Ectodermal cell (in vitro differentiated cells): ENCODE measurements around the gene DISC1.
"Not testable (repeated sequence)": the region's sequence is repeated elsewhere in the genome, so short reads cannot be mapped to it uniquely, and the experiment has no call there.

Experiments used
- H3K27ac ChIP-seq: 2 replicates; pipeline ENCODE4 v1.7.0; 2013; ENCODE audit warnings: mild to moderate bottlenecking, low read depth, low read length; ENCODE audit not compliant: insufficient read depth, poor library complexity, severe bottlenecking
- H3K27me3 ChIP-seq: 2 replicates; pipeline ENCODE4 v1.7.0; 2013; ENCODE audit warnings: mild to moderate bottlenecking, low read length; ENCODE audit not compliant: insufficient read depth, control insufficient read depth, poor library complexity, severe bottlenecking
- H3K36me3 ChIP-seq: one replicate; pipeline ENCODE4 v1.7.0; 2013; ENCODE audit warnings: low read length; ENCODE audit not compliant: control insufficient read depth, insufficient read depth
- H3K4me1 ChIP-seq: one replicate; pipeline ENCODE4 v1.7.0; 2013; ENCODE audit warnings: low read length; ENCODE audit not compliant: control insufficient read depth, insufficient read depth
- H3K4me3 ChIP-seq: 2 replicates; pipeline ENCODE4 v1.7.0; 2013; ENCODE audit warnings: low read depth, low read length, control low read depth; ENCODE audit not compliant: insufficient read depth
- H3K9me3 ChIP-seq: 2 replicates; pipeline ENCODE4 v1.7.0; 2013; ENCODE audit warnings: mild to moderate bottlenecking, low read length, moderate library complexity; ENCODE audit not compliant: control insufficient read depth
- WGBS, 2 experiments: methylation state at CpG; one replicate each; pipeline ENCODE4 v1.1.7; 2013; ENCODE audit warnings: missing lambda C conversion rate in 2 of 2; 5-methylcytosine and 5-hydroxymethylcytosine counted together

Gene DISC1

GRCh38 chr1:231969761-231970160 is 343.2 kb downstream of the DISC1 start:
- WGBS, 2 experiments, result 92 to 95% methylated on average over 4 to 5 of the region's 5 CpGs
- not testable (repeated sequence) for H3K27me3 ChIP-seq, H3K27ac ChIP-seq, H3K4me1 ChIP-seq, H3K36me3 ChIP-seq, H3K4me3 ChIP-seq, H3K9me3 ChIP-seq

GRCh38 chr1:231970684-231971083 is 344.1 kb downstream of the DISC1 start:
- WGBS, 2 experiments, result 94 to 100% methylated on average over 2 of the region's 2 CpGs

GRCh38 chr1:231971397-231972110 is 345.0 kb downstream of the DISC1 start:
- no peaks in the 10 kb centered on the region for H3K9me3 ChIP-seq
- H3K27ac ChIP-seq, result no peak overlapping the region
- 78 to 79% methylated on average over 10 to 12 of the region's 12 CpGs for WGBS, 2 experiments
- H3K36me3 ChIP-seq, result no peaks in the 10 kb centered on the region
- no peak overlapping the region for H3K4me3 ChIP-seq
- no peaks in the 10 kb centered on the region for H3K27me3 ChIP-seq
- no peaks in the 10 kb centered on the region for H3K4me1 ChIP-seq

More at GRCh38 chr1:231970684-231971083, 344.1 kb downstream of the DISC1 start:
- Histone ChIP-seq H3K27ac (no peak overlapping the region), H3K4me1 (no peaks in the 10 kb centered on the region), H3K27me3 (no peaks in the 10 kb centered on the region), H3K36me3 (no peaks in the 10 kb centered on the region), H3K4me3 (no peak overlapping the region), H3K9me3 (no peaks in the 10 kb centered on the region)

GRCh38 chr1:231972111-231972445 is 345.5 kb downstream of the DISC1 start:
- Histone ChIP-seq H3K27ac (no peak overlapping the region), H3K27me3 (no peaks in the 10 kb centered on the region), H3K4me3 (no peak overlapping the region), H3K9me3 (no peaks in the 10 kb centered on the region), H3K36me3 (no peaks in the 10 kb centered on the region), H3K4me1 (no peaks in the 10 kb centered on the region)
- WGBS, 2 experiments, result 85 to 93% methylated on average over 1 of the region's 1 CpG

GRCh38 chr1:231973830-231974229 is 347.2 kb downstream of the DISC1 start:
- Histone ChIP-seq H3K9me3 (no peaks in the 10 kb centered on the region), H3K27ac (no peak overlapping the region), H3K27me3 (no peaks in the 10 kb centered on the region), H3K4me1 (no peaks in the 10 kb centered on the region), H3K4me3 (no peak overlapping the region), H3K36me3 (no peaks in the 10 kb centered on the region)
- 86 to 96% methylated on average over 3 to 5 of the region's 5 CpGs for WGBS, 2 experiments

- Histone ChIP-seq H3K36me3 (no peaks in the 10 kb centered on the region), H3K4me1 (no peaks in the 10 kb centered on the region), H3K27me3 (no peaks in the 10 kb centered on the region), H3K4me3 (no peak overlapping the region), H3K27ac (no peak overlapping the region), H3K9me3 (no peaks in the 10 kb centered on the region)
- 92 to 95% methylated on average over 4 of the region's 4 CpGs for WGBS, 2 experiments
These were observed 349.6 kb downstream of the DISC1 start for GRCh38 chr1:231976231-231976630.

- H3K9me3 ChIP-seq, result no peaks in the 10 kb centered on the region
- 92 to 94% methylated on average over 4 of the region's 4 CpGs for WGBS, 2 experiments
- no peak overlapping the region for H3K27ac ChIP-seq
- H3K4me1 ChIP-seq, result peaks cover 7% of the 10 kb centered on the region
- H3K27me3 ChIP-seq, result no peaks in the 10 kb centered on the region
- no peak overlapping the region for H3K4me3 ChIP-seq
- H3K36me3 ChIP-seq, result no peaks in the 10 kb centered on the region
These were observed 355.1 kb downstream of the DISC1 start for GRCh38 chr1:231981675-231982074.

GRCh38 chr1:231982871-231983587 is 356.4 kb downstream of the DISC1 start:
- Histone ChIP-seq H3K36me3 (no peaks in the 10 kb centered on the region), H3K4me3 (no peak overlapping the region), H3K4me1 (peaks cover 18% of the 10 kb centered on the region), H3K27ac (no peak overlapping the region), H3K9me3 (no peaks in the 10 kb centered on the region), H3K27me3 (no peaks in the 10 kb centered on the region)
- WGBS, 2 experiments, result 92 to 95% methylated on average over 3 to 4 of the region's 5 CpGs

GRCh38 chr1:231983588-231984193 is 357.1 kb downstream of the DISC1 start:
- Histone ChIP-seq H3K27me3 (no peaks in the 10 kb centered on the region), H3K4me1 (peaks cover 18% of the 10 kb centered on the region), H3K4me3 (no peak overlapping the region), H3K9me3 (no peaks in the 10 kb centered on the region), H3K36me3 (no peaks in the 10 kb centered on the region), H3K27ac (no peak overlapping the region)
- WGBS, 2 experiments, result 82 to 88% methylated on average over 4 of the region's 4 CpGs

- H3K36me3 ChIP-seq, result no peaks in the 10 kb centered on the region
- WGBS, 2 experiments, result 92 to 95% methylated on average over 4 of the region's 4 CpGs
- H3K4me1 ChIP-seq, result peaks cover 18% of the 10 kb centered on the region
- no peak overlapping the region for H3K27ac ChIP-seq
- H3K9me3 ChIP-seq, result no peaks in the 10 kb centered on the region
- no peaks in the 10 kb centered on the region for H3K27me3 ChIP-seq
- H3K4me3 ChIP-seq, result no peak overlapping the region
These were observed 358.9 kb downstream of the DISC1 start for GRCh38 chr1:231985296-231986023.
